GM23248 (cell line): ENCODE results near the gene MAP2K7.

Source experiments
- EZH2 ChIP-seq: fragments of 200-600 bp; sonication (generic); IDR thresholded peaks from 2 replicates; pipeline ENCODE4 v1.6.1; 2018; ENCODE audit warnings: antibody characterized with exemption, mild to moderate bottlenecking; ENCODE audit not compliant: insufficient read depth, poor library complexity, severe bottlenecking
- EZH2phosphoT487 ChIP-seq: fragments of 200-600 bp; sonication (generic); IDR thresholded peaks from 2 replicates; pipeline ENCODE4 v1.6.1; 2018; ENCODE audit warnings: antibody characterized with exemption, moderate library complexity, mild to moderate bottlenecking, low read depth; ENCODE audit not compliant: insufficient read depth

- no peak for TF ChIP-seq EZH2phosphoT487
- TF ChIP-seq EZH2 = no peak
Observed at GRCh38 chr19:7902796-7903243, 857 bp upstream of the MAP2K7 start.
